Islet precursor cell (in vitro differentiated cells): ENCODE data around the gene TNS3.
A peak's percentile ranks its signal among the peaks of the same experiment; 100 is the strongest.

Experiments
- DNase-seq: peaks from one replicate; pipeline ENCODE4 v3.0.0-alpha.2; 2018

The TNS3 gene

DNA sequence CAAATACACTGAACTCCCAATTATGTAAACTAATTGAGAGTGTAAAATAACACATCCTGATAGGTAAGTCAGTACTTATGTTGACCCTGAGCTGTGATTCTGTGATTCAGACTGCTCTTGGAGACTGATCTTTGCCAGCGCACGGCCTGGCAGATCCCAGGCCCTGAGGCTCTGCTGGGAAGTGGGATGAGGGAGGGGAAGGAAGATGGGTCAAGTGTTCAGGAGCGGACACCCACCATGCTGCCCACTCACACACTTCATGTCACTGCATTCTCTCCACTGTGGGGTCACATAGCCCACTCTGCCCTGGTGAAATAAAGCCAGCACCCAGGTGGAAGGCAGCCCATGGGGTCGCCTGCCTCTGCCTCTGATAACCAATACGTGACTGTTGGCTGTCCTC is 226.2 kb downstream of the TNS3 start:
- no peak for DNase-seq

DNA sequence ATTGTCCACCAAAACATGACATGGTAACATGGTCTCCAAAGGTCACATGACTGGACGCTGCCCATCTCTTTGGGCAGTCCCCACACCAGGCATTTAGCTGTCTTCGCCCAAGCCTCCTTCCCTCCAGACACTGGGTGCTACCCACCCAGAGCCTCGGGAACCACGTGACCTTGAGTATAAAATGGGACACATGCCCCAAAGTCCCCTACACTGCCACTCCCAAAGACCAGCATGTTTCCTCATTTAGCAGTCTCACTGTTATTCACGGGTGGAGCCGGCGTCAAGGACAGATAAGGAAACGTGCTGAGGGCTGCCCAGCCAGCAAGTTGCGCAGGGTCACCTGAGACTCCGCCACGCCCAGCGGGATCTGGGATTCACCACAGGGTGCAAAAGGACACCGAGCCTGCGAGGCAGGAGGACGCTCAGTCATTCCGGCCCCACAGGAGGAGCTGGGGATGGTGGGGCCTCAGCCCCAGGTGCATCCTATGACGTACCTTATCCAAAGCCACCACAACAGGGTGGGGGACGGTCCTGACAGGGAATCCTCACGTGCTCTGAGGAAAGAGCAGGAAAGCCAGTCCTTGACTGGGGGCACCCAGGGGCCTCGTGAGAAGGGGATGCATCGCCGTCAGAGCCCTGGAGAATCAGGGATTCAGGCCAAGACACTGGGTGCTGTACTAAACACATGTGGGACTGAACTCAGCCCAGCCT is 226.9 kb downstream of the TNS3 start:
- DNase-seq = no peak

DNA sequence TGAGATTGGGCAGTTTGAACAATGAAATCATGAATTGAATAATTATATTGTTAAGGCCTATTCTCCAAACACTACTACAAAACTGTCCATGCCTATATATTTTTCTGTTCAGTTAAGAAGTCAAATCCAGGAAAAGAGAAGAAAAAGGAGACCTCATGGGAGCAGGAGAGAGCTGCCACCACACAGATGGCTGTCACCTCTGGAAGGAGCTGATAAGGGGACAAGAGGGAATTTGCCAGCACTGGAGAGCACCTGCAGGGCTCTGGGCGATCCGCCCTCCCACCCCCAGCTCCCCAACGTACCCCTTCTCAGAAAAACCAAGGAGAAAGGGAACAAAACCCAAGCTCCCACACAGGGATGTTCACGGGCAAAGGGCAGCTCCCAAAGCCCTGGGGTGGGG is 227.8 kb downstream of the TNS3 start:
- DNase-seq = no peak

DNA sequence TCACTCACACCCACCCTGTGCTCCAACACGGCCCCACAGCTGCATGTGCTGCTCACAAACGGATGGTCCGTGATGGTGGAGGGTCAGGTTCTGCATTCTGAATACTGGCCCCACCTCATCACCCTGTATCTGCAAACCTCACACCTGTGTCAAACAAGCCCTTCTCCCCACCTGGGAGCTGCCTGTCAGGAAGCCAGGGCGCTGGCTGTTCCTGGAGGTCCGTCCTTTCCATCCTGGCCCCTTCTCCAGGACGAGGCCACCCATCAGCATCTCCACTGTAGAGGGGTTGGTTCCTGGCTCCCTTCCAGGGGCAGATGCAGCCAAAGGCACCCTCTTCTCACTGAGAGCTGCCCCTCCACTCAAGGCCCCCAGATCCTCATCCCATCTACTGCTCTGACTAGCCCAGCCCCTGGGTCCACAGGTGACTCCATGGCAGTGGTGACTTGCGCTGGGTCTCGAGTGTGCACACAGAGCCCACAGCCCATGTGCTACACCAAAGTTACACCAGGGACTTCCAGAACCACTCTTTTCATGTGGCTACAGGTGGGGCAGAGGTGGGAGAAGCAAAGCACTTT is 229.4 kb downstream of the TNS3 start:
- no peak for DNase-seq

DNA sequence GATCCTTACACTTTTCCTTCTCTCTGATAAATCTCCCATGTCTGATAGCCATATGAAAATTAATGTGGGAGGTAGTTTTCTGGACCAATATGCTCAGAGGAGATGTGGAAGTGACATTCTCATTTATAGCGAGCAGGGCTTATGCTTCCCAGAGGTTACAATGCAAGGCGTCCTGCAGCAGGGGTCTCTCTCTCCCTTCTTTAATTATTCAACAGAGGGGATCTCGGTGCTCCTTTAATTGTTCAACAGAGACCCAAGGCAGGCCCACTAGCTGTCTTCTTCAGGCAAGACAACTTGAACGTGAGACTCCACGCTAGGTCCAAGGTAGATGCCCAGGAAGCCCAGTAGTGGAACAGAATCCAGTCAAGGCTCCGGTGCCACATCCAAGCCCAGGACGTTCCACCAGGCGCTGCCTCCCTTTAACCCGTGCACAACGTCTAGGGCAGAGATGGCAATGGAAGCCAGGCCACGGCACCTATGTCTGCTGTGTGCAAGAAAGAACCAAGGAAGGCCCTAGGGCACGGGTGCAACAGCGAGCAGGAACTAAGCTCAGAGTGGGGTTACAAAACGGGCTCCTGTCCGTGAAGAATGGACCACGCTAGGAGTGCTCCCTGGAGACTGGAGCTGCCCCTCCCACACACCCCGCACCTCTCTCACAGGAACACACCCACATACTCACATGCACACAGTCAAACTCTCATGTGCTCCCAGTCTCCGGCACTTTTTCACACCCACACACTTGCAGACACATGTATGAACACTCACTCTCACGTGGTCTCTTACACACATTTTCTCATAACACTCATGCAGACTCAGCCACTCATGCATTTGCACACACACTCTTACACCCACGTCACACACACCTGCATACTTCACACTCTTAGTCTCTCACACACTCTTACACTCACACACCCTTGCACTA is 230.4 kb downstream of the TNS3 start:
- no peak for DNase-seq

DNA sequence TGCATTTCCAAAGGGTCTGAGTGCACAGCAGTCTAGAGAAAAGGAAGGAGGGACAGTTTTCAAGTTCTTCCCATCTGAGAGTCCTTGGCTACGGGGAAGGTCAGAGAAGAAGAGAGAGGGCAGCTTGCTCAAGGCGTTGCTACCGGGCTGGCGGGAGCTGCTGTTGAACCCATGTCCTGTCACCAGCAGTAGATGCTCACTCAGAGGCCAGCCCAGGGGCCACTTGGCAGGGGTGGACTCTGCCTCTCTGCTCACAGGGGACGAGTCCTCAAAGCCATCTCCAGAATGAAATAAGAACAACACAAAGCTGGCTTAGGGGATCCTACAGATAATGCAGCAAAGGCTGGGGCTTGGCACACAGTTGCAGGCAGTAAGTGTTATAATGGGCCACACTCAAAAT is 231.5 kb downstream of the TNS3 start:
- DNase-seq = no peak

DNA sequence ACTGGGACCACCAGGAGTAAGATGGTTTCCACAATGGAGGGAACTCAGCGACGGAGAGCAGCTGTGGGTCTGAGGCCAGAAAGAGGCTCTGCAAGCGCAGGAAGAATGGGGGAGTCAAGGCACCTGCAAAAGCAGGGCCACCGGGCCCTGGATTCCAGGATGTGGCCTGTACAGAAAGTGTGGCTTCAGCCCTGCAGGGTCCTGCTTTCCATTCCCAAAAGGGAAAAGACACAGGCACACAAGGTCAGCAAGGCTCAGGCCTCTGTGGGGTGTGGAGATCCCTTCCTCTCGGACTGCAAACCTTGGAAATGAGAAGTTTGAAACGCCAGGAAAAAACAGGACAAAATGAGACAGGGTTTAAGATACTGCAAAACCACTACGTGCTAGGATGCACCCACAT is 232.5 kb downstream of the TNS3 start:
- no peak for DNase-seq

DNA sequence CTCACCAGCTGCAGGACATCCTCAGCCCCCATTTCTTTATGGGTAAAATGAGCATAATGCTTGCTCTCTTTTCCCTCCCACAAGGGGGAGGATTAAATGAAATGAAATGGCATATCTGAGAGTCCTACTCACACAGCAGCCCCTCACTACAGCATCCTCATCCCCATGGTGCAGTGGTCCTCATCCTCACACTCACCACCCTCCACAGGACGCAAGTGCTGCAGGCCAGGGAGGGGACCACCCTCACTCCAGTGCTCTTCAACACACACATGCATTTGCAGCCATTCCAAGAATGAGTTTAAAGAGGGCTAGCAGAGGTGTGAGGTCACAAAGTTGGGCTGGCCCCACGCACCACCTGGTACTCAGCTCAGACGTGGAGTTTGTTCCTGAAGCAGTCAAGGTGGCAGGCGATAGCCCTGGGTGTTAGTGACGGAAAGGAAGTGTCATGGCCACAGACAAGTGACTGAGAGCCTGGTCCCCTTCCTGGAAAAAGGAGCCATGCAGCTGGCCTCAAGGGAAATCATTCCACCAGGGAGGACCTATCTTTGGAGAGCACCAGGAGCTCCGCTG is 234.0 kb downstream of the TNS3 start:
- no peak for DNase-seq

DNA sequence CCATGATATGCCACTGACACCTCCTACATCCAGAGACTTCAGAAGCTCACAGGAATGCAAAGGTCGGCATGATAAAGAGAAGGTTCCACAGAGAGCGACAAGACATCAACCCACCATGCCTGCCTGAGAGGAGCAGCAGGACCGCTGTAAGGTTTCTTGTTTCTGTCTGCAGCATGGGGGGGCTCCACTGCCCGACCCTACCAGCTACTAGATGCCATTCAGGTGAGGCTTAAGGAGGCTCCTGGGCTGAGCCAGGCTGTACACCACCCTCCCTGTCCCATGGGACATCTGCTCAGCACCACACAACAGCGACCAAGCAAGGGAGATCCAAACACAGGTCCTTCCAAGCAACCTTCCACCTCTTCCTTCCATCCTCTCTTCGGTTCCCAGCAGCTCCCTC is 234.6 kb downstream of the TNS3 start:
- DNase-seq = peak; percentile 25

DNA sequence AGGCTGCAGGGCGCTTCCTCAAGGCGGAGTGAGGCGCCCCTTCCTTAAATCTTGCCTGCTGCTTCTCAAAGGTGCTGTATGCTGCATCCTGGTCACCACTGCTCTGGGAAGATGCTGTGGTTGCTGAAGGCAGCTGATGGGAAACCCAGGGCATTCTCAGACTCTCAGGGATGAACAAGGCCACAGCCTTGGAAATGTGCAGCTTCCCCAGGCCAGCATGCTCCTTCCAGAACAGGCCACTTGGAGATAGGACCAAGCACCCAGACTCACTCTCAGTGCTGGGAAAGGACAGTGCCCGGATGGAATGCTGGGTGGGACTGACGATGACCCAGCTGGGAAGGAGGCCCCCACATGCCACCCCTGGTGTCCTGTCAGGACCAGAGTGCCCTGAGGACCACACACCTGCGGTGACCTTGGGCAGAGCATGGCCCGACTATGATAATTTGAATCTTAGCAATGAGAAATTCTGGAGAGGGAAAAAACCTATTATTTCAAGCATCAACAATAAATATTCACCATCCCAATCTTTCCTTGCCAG is 235.5 kb downstream of the TNS3 start:
- peak; percentile 31 for DNase-seq

DNA sequence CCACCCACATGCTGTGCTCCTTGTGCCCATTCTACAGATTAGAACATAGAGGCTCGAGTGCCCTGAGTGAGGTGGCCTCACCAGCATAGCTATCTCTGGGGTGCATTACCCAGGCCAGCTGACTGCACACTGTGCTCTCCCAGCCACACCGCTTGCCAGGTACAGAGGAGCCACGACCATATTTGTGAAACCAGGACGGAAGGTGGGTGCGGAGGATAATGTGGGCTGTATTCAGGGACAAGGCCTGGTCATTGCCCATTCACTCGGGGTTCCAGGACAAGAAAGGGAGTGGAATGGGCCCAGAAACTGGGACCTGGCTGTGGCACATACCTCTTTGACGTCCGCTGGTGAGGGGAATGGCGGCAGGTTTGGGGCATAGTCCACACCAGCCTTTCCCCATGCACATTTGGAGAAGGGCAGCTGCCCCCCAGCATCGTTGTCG is 236.0 kb downstream of the TNS3 start:
- peak; percentile 30 for DNase-seq

DNA sequence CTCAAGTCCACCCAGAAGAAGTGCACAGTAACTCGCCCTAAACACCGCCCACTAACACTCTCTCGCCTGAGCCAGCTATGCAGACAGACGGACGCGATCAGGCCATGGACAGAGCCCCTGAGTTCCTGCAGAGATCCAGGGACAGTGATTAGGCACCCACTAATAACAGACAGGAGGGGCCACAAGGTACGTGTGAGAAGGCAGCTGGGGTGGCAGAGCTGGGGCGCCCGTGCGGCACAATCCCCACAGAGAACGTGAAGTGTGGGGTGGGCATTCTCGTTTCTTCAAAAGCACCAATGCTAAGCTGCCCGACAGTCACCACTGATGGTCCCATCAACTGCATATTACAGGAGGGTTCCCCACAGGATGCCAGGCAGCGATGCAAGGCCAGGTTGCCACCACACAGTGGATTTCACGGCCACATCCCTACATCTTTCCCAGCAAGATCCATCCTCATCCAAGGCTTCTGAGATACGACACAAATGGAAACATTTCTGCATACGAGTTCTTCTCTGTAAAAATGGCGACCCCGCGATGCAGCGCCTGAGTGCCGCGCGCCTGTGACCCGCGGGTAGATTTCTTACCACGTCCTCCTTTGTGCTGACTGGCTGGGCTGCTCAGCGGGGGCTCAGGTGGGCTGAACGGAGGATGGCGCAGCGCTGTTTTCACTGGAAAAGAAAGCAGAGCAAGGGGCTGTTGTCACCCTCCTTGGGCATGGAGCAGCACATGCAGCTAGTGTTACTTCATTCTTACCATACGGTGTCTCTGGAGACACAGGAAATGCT is 237.5 kb downstream of the TNS3 start:
- DNase-seq = peak; percentile 45

DNA sequence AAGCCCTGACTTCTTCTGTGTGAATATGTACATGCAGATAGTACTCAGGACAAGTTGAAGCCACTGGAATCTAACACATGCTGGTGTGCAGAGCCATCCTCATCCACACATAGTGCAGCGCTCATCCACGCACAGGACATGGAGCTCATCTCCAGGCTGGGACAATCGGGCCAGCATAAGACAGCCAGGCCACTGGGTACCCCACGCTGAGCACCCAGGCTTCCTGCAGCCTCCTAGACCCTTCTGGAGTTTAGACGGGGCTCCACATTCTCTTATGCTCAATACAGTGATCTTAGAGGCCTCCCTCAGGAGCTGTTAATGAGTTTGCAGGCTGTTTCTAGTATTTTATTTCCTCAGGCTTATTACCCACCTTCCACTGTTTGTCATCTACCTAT is 238.9 kb downstream of the TNS3 start:
- DNase-seq = peak; percentile 30

DNA sequence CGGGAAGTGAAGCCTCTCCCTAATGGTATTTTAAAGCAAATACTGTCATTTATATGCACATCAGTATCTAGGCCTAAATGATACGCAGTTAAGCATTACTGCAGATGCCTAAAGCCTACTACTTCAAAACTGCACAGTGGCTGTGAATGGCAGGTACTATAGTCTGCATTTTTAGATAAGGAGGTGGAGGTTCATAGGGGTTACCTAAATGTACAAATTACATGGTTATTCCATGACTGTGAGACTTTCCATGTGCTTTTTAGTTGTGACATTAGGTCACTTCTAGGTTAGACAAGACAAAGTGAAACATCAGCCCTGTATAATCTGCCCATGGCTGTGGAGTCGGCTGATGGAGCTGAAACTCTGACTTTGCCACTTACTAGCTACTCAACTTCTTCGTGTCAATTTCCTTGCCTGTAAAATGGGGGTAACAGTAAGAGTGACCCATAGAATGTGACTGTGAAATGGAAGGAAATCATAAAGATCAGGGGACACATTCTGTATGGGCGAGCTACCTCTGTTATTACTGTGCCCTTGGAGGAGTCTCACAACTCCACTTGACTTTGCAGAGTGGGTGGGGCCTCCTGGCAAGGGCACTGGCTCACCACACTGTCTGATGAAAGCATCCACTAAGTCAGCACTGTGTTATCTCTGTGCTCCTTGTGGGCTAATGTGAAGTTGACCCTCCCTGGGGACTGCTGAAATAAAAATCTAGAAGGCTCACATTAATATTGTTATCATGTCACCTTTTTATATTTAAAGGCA is 239.4 kb downstream of the TNS3 start:
- peak; percentile 13 for DNase-seq

DNA sequence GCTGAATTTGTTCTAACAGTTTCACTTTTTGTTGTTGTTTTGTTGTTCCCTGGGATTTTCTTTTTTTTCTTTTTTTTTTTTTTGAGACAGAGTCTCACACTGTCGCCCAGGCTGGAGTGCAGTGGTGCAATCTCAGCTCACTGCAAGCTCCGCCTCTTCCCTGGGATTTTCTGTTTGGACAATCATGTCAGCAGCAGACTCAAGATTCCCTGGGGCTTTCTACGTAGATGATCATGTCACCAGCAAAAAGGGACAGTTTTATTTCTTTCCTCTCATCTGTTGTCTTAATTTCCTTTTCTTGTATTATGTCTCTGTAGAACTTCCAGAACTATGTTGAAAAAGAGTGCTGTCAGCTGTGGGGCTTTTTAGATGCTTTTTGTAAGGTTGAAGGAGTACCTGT is 241.4 kb downstream of the TNS3 start:
- no peak for DNase-seq

DNA sequence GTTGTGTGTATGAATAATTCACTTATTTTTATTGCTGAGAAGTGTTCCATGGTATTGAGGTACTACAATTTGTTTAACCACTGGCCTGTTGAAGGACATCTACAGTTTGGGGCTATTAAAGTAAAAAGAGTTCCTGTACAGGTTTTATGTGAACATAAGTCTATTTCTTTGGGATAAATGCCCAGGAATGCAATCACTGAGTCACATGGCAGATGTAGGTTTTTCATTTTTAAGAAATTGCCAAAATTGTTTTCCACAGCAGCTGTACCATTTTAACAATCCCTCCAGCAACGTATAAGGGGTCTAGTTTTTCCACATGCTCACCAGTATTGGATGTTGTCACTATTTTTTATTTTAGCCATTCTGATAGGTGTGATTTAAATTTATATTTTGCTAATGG is 243.9 kb downstream of the TNS3 start:
- no peak for DNase-seq

DNA sequence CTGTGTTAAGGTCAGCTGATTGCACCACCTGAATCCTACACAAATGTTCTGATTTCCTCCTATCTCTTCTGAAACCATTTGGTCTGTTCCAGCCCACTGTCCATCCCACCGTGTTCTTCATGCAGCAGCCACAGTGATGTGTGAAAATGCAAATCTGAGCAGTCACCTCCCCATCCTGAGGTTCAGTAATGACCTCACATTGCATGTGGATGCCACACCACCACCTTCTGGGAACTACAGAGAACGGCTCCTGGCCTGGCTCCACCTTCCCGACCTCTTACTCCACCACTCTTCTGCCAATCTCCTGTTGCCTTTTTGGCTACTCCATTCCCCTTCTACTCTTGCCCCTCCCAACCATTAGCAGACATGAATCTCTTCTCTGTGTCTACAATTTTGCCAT is 244.4 kb downstream of the TNS3 start:
- no peak for DNase-seq

DNA sequence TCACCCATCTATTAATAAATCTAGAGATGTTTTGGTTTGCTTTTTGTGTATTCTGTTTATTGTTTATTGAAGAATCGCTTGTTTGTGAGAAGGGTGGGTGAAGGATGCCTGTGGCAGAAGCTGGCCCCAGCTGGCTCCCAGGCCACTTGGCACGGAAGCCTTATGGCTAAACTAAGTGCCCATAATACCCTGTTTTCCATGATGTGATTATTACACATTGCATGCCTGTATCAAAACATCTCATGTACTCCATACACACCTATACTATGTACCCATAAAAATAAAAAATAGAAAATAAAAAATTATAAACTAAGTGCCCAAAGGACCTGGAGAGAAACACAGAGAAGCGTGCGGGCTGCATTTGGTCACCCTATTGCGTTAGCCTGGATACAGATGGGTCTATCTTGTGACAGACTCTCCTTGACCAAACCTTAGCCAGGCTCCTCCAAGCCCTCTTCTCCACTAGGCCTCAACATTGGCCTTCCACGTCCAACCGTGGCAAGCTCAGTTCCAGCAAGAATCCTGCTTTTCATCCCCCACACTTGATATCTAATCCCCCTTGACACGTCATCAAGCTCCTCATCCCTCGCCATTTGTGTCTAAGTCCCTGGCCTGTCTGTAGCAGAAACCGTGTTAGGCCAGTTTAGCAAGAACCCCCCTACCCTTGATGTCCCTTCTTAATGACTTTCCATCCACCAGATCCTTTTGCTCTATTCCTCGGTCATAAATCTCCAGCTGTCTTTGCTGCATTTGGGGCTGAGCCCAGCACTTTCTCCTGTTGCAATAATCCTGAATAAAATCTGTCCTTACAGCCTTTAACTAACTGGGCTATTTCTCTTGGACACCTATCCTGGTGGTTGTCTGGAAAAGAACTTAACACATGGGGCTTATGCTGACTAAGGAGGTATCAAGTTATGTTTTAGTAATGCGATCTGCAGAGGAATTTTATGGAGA is 245.2 kb downstream of the TNS3 start:
- no peak for DNase-seq

DNA sequence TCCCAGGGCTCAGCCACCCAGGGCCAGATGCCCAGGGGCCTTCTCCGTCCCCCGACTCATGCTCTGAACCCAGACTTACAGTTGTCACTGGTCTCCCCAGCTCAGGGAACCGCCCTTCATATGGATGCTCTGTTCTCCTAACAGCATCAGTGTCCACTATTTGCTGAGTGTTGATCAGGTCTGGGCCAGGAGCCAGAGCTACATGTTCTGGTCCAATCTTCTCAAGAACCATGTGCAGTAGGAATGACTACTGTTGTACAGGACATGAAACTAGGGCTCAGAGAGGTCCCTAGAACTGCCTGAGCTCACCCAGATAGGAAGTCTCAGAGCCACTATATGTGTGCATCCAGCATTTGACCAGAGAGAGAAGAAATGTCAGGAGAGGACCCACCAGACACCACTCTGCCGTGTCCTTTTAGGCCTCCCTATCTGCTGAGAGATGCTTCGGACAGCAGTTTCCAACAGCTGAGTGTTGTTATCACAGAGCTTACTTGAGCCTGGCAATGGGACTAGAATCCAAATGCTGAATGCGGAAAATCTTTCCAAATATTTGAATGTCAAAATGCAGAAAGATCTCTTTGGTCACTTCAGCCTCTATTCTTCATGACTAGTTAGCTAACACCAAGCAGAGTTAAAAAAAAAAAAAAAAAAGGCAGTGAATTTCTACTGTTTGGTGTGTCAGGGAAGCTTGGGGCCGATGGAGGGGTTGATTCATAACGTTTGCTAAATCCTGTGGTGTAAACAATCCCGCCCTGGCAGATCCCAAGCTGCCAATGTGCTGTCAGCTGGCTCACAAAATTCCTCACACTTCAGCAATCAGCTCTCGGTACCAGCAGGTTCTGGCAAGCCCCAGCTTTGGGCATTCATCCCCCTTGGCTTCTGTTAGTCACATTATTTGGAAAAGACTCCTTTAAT is 246.1 kb downstream of the TNS3 start:
- DNase-seq = no peak
